Natural killer cell treated with Interleukin-12 subunit alpha and Interleukin-12 subunit beta and Interleukin-15 and Interleukin-18, amount 100 ng/mL, for 72 hours (primary cell): ENCODE data around the gene DTX3. TPM values are rescaled to one million over a fixed set of nuclear protein-coding genes. Genes with fewer than 3 reads are reported as not detected.

Experiments
- ATAC-seq, 2 donors: fragments of 150-1000 bp; cut with Tn5 transposase in 1 of 2; sonication (Bioruptor Pico), chemical (Tn5 transposase) in 1 of 2; 2 replicates each; pipeline ENCODE4 v1.10.0; 2021
- DNase-seq: peaks from one replicate; pipeline ENCODE4 v3.0.0; 2022; ENCODE audit warnings: low spot score
- H3K27ac Mint-ChIP-seq, 2 donors: 1 replicate in 1 of 2; 2 replicates in 1 of 2; pipeline ENCODE4 v1.8.0; 2022; ENCODE audit warnings: mixed read lengths in 2 of 2, mild to moderate bottlenecking in 1 of 2, moderate library complexity in 1 of 2
- H3K27me3 Mint-ChIP-seq, 2 donors: 1 replicate in 1 of 2; 2 replicates in 1 of 2; pipeline ENCODE4 v1.8.0; 2022; ENCODE audit warnings: mixed read lengths in 2 of 2
- H3K36me3 Mint-ChIP-seq: one replicate; pipeline ENCODE4 v1.8.0; 2022; ENCODE audit warnings: mixed read lengths
- H3K4me1 Mint-ChIP-seq, 2 donors: 1 replicate in 1 of 2; 2 replicates in 1 of 2; pipeline ENCODE4 v1.8.0; 2022; ENCODE audit warnings: low read depth in 2 of 2, mixed read lengths in 2 of 2, mild to moderate bottlenecking in 1 of 2
- H3K4me3 Mint-ChIP-seq: one replicate; pipeline ENCODE4 v1.8.0; 2022; ENCODE audit warnings: mixed read lengths
- H3K9me3 Mint-ChIP-seq: 2 replicates; pipeline ENCODE4 v1.8.0; 2022; ENCODE audit warnings: mixed read lengths
- total RNA-seq, 2 donors: library from RNA; stranded (reverse); gene quantifications; one replicate each; pipeline ENCODE4 v1.2.3, GENCODE V29; 2022

Gene DTX3
- total RNA-seq, 2 donors from 2014 or later: 15.6 to 18.4 TPM

DNA sequence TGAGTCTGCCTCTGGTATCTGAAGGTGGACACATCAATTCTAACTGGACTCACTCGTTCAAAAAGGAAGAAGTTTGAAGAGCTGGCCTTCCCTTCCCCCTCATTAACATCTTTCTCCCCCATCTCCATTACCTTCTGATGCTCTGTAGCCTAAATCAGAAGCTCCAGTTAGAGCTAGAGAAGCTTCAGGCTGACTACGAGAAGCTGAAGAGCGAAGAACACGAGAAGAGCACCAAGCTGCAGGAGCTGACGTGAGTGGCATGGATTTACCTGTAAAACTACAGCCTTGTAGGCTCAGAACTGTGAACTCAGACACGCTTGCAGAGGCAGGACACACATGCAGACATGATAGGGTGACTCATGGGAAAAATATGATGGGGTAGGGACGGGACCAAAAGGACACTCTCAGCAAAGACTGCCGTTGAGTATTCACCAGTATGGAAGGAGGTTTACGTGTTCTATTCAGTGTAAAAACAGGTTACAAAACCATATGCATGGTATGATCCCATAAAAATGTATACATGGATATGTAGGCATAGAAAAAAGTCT is 27.9 kb upstream of the DTX3 start:
- ATAC-seq: no peak

DNA sequence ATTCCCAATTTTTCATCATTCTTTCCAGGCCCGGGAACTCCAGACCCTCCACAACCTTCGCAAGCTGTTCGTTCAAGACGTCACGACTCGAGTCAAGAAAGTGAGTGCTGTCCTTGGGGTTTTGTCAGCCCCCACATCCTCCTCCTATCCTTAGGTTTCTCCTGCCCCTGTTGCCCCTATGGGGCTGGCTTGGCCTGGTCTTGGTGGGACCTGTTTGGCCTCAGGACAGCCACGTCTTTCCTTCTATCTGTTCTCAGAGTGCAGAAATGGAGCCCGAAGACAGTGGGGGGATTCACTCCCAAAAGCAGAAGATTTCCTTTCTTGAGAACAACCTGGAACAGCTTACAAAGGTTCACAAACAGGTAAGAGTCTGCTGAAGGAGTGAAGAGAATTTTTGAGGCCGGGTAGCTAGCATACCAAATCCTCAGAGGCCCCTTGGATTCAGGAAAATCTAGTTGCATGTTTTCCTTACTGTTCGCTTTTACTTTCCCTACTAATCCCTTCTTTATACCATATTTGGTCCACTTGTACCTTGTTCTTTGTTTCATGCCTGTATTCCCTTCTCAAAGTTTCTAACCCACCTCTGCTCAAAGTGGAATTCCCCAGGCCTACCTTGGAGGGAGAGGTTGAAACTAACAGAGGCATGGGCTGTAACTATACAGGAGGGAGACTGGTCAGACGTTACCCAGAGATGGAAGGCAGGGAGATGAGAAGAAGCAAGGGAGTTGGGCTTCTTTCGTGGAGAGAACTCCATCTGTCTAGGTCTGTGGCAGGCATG is 26.5 kb upstream of the DTX3 start:
- H3K27me3 Mint-ChIP-seq: peaks cover 3 to 8% of the 10 kb centered on the region in 2 donors
- no peaks in the 10 kb centered on the region for H3K36me3 Mint-ChIP-seq
- H3K9me3 Mint-ChIP-seq: no peaks in the 10 kb centered on the region
- no peak for ATAC-seq
- H3K4me3 Mint-ChIP-seq: no peak overlapping the region
- peaks cover 1 to 2% of the 10 kb centered on the region in 2 donors for H3K4me1 Mint-ChIP-seq
- no peak for DNase-seq
- H3K27ac Mint-ChIP-seq: no peak overlapping the region

More for the DNA sequence above, 27.9 kb upstream of the DTX3 start:
- DNase-seq: no peak
- Mint-ChIP-seq H3K4me3 (no peak overlapping the region), H3K36me3 (no peaks in the 10 kb centered on the region), H3K27ac (no peak overlapping the region), H3K9me3 (no peaks in the 10 kb centered on the region), H3K27me3 (peaks cover 0 to 6% of the 10 kb centered on the region in 2 donors), H3K4me1 (no peaks in the 10 kb centered on the region)

DNA sequence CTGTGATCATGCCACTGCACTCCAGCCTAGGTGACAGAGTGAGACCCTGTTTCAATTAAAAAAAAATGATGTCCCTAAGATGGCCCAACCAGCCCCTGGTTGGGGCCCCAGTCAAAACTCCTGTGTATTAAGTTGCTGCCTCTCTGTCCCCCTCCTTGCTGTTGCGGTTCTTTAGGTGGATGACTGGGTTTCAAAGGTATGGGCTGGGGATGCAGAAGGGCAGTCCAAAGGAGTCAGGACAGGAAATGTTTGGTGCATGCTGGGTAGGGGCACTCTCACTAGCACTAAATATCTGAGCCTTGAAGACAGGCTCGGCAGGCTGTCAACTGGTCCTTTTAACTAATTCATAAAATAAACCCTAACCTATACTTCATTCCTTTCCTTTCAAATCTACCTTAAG is 25.6 kb upstream of the DTX3 start:
- peaks cover 5 to 6% of the 10 kb centered on the region in 2 donors for H3K4me1 Mint-ChIP-seq

DNA sequence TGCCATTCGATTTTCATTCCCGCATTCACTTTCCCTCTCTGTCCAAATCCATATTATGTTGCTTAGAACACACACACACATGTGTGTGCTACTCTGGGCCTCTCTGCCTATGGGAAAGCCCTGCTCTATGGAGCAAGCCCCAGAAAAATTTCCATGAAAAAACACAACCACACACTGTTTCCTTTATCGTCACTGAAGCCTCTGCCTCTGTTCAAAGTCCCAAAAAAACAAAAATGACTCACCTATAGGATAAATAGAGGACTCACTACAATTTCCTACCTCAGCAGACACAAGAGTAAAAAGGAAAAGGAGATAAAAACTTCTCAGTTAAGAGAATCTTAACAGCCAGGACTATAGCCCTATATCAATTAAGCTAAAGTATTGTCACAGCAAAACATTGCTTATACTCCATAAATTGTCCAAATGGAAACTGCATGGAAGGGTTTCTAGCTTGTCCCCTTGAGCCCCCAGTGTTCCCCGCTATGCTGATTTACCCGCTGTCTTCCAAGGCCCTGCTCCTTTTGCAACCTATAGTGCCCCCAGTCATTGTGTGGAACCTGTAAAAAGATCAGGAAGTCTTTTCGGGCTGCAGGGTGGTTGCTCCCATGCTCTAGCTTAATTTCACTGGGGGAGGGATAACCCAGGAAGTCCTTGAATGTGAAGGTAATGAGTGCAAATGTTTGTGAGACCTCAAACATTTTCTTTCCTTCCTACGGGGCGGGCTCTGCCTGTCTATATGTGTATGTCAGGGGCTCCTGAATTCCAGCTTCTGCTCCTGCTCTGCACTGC is 24.8 kb upstream of the DTX3 start:
- peaks cover 5 to 6% of the 10 kb centered on the region in 2 donors for H3K4me1 Mint-ChIP-seq
- peaks cover 7 to 11% of the 10 kb centered on the region in 2 donors for H3K27me3 Mint-ChIP-seq
- H3K36me3 Mint-ChIP-seq: no peaks in the 10 kb centered on the region
- H3K4me3 Mint-ChIP-seq: no peak overlapping the region
- DNase-seq (no peak), ATAC-seq (no peak)
- no peak overlapping the region for H3K27ac Mint-ChIP-seq
- H3K9me3 Mint-ChIP-seq: no peaks in the 10 kb centered on the region

More for the DNA sequence above, 25.6 kb upstream of the DTX3 start:
- Mint-ChIP-seq H3K9me3 (no peaks in the 10 kb centered on the region), H3K36me3 (no peaks in the 10 kb centered on the region), H3K4me3 (no peak overlapping the region), H3K27me3 (peaks cover 7 to 11% of the 10 kb centered on the region in 2 donors), H3K27ac (no peak overlapping the region)
- no peak for DNase-seq
- no peak for ATAC-seq

DNA sequence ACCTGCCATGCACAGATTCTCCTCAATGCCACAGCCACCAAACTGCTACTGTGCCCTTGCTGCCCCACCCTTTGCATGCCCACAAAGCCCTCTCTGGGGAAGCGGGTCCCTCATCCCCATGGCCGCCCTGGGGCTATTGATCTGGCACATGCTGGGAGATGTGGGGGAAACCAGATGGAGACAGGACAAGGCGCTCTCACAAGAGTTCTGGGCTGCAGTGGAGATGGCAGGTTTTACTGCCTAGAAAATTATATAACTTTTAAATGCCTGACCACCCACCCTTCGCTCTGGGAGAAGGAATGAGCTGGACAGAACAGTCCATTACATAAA is 24.2 kb upstream of the DTX3 start:
- H3K36me3 Mint-ChIP-seq: no peaks in the 10 kb centered on the region
- peaks cover 5 to 6% of the 10 kb centered on the region in 2 donors for H3K4me1 Mint-ChIP-seq
- peaks cover 7 to 10% of the 10 kb centered on the region in 2 donors for H3K27me3 Mint-ChIP-seq
- no peaks in the 10 kb centered on the region for H3K9me3 Mint-ChIP-seq
- ATAC-seq (no peak), DNase-seq (no peak)
- no peak overlapping the region for H3K27ac Mint-ChIP-seq
- no peak overlapping the region for H3K4me3 Mint-ChIP-seq

DNA sequence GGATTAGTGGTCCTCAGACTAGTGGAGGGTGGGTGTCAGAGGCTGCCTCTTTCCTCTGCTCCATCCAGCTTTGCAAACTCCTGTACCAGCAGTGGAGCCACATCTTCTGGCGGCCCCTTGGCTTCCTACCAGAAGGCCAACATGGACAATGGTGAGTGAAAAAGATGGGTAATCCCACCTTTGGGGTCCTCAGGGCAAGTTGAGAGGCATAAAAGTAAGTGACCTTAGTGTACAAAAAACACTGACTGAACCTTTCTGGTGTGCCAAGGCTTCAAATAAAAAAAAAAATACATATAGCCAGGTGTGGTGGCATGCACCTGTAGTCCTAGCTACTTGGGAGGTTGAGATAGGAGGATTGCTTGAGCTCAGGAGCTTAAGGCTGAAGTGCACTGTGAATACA is 22.8 kb upstream of the DTX3 start:
- Mint-ChIP-seq H3K36me3 (no peaks in the 10 kb centered on the region), H3K9me3 (no peaks in the 10 kb centered on the region), H3K27ac (no peak overlapping the region), H3K4me1 (peaks cover 5 to 6% of the 10 kb centered on the region in 2 donors), H3K4me3 (no peak overlapping the region), H3K27me3 (peaks cover 5 to 7% of the 10 kb centered on the region in 2 donors)
- ATAC-seq (no peak), DNase-seq (no peak)

DNA sequence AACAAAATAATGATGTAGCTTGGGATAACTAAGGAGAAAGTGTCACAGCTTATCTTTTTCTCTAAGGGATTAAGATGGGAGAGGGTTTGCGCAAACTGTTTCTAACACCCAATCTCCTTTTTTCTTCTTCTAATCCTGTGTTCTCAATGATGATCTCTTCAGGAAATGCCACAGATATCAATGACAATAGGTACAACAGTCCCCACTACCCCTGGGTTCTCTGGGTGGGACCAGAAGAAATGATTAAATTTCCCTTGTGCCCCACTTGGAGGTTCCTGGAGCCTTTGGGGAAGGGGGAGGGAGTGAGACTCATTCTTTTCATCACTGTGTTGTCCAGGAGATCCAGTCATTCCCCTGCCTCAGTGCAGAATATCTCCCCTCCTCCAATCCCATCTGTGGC is 22.2 kb upstream of the DTX3 start:
- H3K27me3 Mint-ChIP-seq: peaks cover 5 to 7% of the 10 kb centered on the region in 2 donors
- H3K4me3 Mint-ChIP-seq: no peak overlapping the region
- H3K9me3 Mint-ChIP-seq: no peaks in the 10 kb centered on the region
- no peak for DNase-seq
- peaks cover 5 to 6% of the 10 kb centered on the region in 2 donors for H3K4me1 Mint-ChIP-seq
- no peak overlapping the region for H3K27ac Mint-ChIP-seq
- H3K36me3 Mint-ChIP-seq: no peaks in the 10 kb centered on the region
- ATAC-seq: no peak

DNA sequence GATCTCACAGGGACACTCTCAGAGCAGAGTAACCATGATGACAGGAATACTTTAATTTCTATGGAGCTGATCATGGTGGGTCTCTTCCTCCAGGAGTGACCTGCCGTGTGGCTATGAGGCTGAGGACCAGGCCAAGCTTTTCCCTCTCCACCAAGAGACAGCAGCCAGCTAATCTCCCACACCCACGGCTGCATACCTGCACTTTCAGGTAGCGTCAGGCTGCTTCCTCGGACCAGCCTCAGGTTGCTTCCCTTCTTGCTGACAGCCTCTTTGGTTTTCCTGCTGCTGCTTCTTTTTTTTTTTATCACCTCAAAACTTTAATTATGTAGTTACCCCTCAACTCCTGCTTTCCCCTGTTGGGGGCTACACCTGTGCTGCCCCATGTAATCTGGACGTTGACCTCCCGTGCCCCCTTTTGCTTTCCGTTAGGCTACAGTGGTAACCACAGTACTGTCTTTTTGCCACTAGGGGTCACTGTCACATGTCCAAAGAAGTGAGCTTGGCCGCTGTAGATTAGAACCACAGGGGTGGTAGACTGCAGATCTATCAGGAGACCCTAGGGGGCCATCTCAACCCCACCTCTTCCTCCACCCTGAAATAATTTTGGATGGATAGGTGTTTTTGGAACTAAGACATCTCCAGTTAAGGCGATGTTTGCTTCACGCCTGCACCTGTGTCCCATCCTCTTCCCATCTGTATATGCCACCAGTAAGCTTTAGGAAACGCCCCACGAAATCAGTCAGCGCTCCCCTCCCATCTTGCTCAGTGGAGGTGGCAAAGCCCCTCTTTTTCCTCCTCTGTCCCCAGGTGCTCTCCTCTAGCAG is 21.4 kb upstream of the DTX3 start:
- H3K36me3 Mint-ChIP-seq: no peaks in the 10 kb centered on the region
- H3K27ac Mint-ChIP-seq: no peak overlapping the region
- DNase-seq (peak; percentile 81), ATAC-seq (peak; percentile 95)
- H3K4me3 Mint-ChIP-seq: no peak overlapping the region
- H3K27me3 Mint-ChIP-seq: peaks cover 5 to 7% of the 10 kb centered on the region in 2 donors
- H3K9me3 Mint-ChIP-seq: no peaks in the 10 kb centered on the region
- peaks cover 5 to 6% of the 10 kb centered on the region in 2 donors for H3K4me1 Mint-ChIP-seq

DNA sequence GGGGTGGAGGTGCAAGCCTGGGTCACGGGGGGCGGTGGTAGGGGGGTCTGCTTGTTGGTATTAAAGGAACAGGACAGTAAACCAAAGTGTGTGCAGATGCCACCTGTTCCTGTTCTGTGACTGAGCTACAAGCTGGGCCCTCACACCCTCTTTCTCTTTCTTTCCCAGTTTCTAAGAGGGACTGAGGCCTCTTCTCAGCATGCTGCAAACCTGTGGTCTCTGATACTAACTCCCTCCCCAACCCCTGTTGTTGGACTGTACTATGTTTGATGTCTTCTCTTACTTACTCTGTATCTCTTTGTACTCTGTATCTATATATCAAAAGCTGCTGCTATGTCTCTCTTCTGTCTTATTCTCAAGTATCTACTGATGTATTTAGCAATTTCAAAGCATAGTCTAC is 20.6 kb upstream of the DTX3 start:
- Mint-ChIP-seq H3K27me3 (peaks cover 5 to 7% of the 10 kb centered on the region in 2 donors), H3K27ac (no peak overlapping the region), H3K4me3 (no peak overlapping the region), H3K36me3 (no peaks in the 10 kb centered on the region), H3K9me3 (no peaks in the 10 kb centered on the region), H3K4me1 (peaks cover 5 to 6% of the 10 kb centered on the region in 2 donors)
- DNase-seq (no peak), ATAC-seq (no peak)

DNA sequence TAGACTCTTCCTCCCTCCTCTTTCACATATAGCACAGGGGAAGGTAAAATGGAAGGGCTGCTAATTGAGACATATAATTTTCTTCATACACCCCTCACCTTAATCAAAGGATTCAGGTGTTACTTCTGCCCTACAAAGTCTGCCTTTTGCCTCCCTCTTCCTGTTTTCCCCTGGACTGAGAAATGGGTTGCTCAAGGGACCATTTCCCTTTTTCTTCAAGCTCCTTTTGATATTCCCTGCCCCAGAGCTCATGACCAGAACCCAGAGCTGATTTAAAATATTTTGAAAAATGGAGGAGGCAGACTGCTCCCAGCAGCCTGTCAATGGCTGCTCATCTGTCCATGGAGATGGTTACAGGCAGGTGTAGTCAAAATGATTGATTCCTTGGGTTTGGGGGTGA is 19.9 kb upstream of the DTX3 start:
- ATAC-seq (no peak), DNase-seq (no peak)
- peaks cover 5 to 7% of the 10 kb centered on the region in 2 donors for H3K27me3 Mint-ChIP-seq
- peaks cover 5 to 6% of the 10 kb centered on the region in 2 donors for H3K4me1 Mint-ChIP-seq
- no peak overlapping the region for H3K4me3 Mint-ChIP-seq
- no peak overlapping the region for H3K27ac Mint-ChIP-seq
- H3K9me3 Mint-ChIP-seq: no peaks in the 10 kb centered on the region
- no peaks in the 10 kb centered on the region for H3K36me3 Mint-ChIP-seq

DNA sequence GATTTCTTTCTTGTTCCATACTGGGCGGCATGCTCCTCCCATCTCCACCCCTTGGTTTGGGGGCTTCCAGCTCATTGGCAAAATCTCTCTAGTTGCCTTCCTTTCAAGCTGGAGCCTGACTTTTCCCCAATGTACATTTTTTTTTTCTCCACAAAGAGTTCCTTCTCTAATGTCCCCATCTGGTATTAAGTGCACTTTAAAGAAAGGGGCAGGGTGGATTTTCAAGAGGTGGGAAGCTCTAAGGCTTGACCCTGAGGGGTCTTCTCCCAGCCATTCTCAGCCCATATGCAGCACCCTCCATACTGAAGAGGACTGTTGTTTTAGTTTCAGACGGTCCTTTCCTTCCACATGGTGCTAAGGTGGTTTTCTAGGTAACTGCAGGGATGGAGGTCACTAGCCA is 19.5 kb upstream of the DTX3 start:
- ATAC-seq (no peak), DNase-seq (no peak)
- H3K36me3 Mint-ChIP-seq: no peaks in the 10 kb centered on the region
- H3K9me3 Mint-ChIP-seq: no peaks in the 10 kb centered on the region
- no peak overlapping the region for H3K27ac Mint-ChIP-seq
- no peak overlapping the region for H3K4me3 Mint-ChIP-seq
- peaks cover 5 to 6% of the 10 kb centered on the region in 2 donors for H3K4me1 Mint-ChIP-seq
- H3K27me3 Mint-ChIP-seq: peaks cover 5 to 7% of the 10 kb centered on the region in 2 donors

DNA sequence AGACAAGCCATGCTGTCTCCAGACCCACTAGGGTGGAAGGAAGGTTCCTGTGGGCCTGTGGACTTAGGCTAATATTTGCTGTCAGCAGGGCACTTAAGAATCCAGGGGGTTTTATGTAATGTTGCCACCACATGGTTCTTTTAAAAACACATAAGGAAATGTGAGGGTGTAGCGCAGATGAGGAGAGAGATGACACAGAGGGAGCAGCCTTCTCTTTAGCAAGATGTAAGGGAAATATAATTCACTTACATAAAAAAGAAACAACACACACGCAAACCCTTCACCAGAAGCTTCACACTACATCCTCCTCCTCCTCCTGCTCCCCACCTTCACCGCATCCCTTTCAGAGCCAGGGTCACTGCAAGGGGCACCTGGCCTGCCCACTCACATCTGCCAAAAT is 18.5 kb upstream of the DTX3 start:
- DNase-seq: no peak
- no peaks in the 10 kb centered on the region for H3K36me3 Mint-ChIP-seq

DNA sequence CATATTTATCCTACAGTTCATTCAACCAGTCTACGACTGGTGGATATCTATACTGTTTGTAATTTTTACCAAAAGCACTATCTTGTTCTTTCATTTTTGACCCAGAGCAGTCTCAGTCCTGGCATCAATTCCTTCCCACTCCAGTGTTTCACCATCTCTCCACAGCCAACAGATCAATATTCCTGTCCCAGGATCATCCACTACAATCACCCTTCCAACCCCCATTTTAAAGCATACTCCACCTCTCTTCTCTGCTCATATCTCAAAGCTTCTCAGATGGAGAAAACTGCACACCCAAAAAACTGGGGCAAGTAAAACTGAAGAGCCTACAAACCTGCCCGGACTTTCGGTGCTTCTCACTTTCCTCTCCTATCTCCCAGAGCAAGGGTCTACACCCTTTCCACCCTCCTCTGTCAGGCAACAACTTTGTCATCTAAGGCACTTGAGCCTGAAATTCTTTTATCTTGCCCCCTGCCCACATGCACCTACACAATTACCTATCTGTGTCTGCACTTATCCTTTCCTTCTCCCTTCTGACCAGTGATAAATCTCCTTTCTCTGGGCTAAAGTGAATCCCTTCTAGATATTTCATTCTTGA is 17.7 kb upstream of the DTX3 start:
- Mint-ChIP-seq H3K27me3 (peaks cover 5 to 7% of the 10 kb centered on the region in 2 donors), H3K36me3 (no peaks in the 10 kb centered on the region), H3K4me1 (peaks cover 16 to 17% of the 10 kb centered on the region in 2 donors), H3K4me3 (no peak overlapping the region), H3K27ac (no peak overlapping the region), H3K9me3 (no peaks in the 10 kb centered on the region)
- ATAC-seq (no peak), DNase-seq (no peak)

More for the DNA sequence above, 18.5 kb upstream of the DTX3 start:
- Mint-ChIP-seq H3K9me3 (no peaks in the 10 kb centered on the region), H3K27ac (no peak overlapping the region), H3K4me3 (no peak overlapping the region), H3K27me3 (peaks cover 5 to 7% of the 10 kb centered on the region in 2 donors), H3K4me1 (peaks cover 11 to 12% of the 10 kb centered on the region in 2 donors)
- ATAC-seq: no peak
